Aorta (tissue), 5 donors: ENCODE data around the gene ASNSD1. TPM values are rescaled to one million over a fixed set of nuclear protein-coding genes. Genes with fewer than 3 reads are reported as not detected.
A peak's percentile ranks its signal among the peaks of the same experiment; 100 is the strongest.
"Not testable (repeated sequence)": the region's sequence is repeated elsewhere in the genome, so short reads cannot be mapped to it uniquely, and the experiment has no call there.

Experiments used
- ATAC-seq: fragments of 200-7000 bp; cut with Tn5 transposase; one replicate; pipeline ENCODE4 v1.9.1; 2022; ENCODE audit warnings: moderate library complexity; ENCODE audit not compliant: low FRiP score
- DNase-seq, 2 donors: peaks; one replicate each; pipeline ENCODE4 v3.0.0-alpha.2; 2020
- H3K27ac ChIP-seq, 2 donors: one replicate each; pipeline ENCODE4 v1.5.1; 2013; ENCODE audit warnings: low read length in 2 of 2, mild to moderate bottlenecking in 2 of 2, moderate library complexity in 2 of 2, control low read depth in 1 of 2, inconsistent platforms in 1 of 2, low read depth in 1 of 2
- H3K27me3 ChIP-seq, 2 donors: one replicate each; pipeline ENCODE4 v1.6.1; 2013; ENCODE audit warnings: control low read depth in 1 of 2, low read length in 1 of 2, mild to moderate bottlenecking in 1 of 2, moderate library complexity in 1 of 2; ENCODE audit not compliant: insufficient read depth in 2 of 2, control insufficient read depth in 1 of 2
- H3K36me3 ChIP-seq, 2 donors: one replicate each; pipeline ENCODE4 v1.6.1; 2013; ENCODE audit warnings: control low read depth in 1 of 2, low read length in 1 of 2, mild to moderate bottlenecking in 1 of 2; ENCODE audit not compliant: insufficient read depth in 2 of 2, control insufficient read depth in 1 of 2
- H3K4me1 ChIP-seq, 2 donors: one replicate each; pipeline ENCODE4 v1.6.1; 2013; ENCODE audit warnings: low read length in 2 of 2, control low read depth in 1 of 2, mild to moderate bottlenecking in 1 of 2, moderate library complexity in 1 of 2; ENCODE audit not compliant: insufficient read depth in 2 of 2, control insufficient read depth in 1 of 2
- H3K4me3 ChIP-seq, 2 donors: one replicate each; pipeline ENCODE4 v1.5.1; 2013; ENCODE audit warnings: low read length in 2 of 2, control low read depth in 1 of 2, mild to moderate bottlenecking in 1 of 2
- H3K9me3 ChIP-seq: one replicate; pipeline ENCODE4 v1.6.1; 2013; ENCODE audit warnings: mild to moderate bottlenecking, low read length; ENCODE audit not compliant: control insufficient read depth
- WGBS, 2 donors: extraction: QIAGEN DNeasy Blood & Tissue Kit; methylation state at CpG; one replicate each; pipeline ENCODE4 v1.1.7; 2013; 5-methylcytosine and 5-hydroxymethylcytosine counted together
- intact Hi-C, 2 donors: fragments of 100-400 bp; cut with DNase I; formaldehyde crosslinking; loops; one replicate each; pipeline versions ENCODE4 v1.14.2 to v1.15.0; 2022
- polyA plus RNA-seq, 2 donors: library from polyadenylated mRNA; stranded (reverse); fragments of 200-250 nt; gene quantifications; one replicate each; pipeline ENCODE4 v1.2.3, GENCODE V29; 2013
- total RNA-seq, 2 donors: library from RNA; stranded (reverse); fragmentation: NEBNext Ultra II Directional; extraction: Animal tissue kit (Norgen Biotek cat#: 25700); gene quantifications; one replicate each; pipeline ENCODE4 v1.2.1, GENCODE V29; 2021
- donor health status: healthy with polysubstance abuse.
- donor health status: Bipolar disorder and iron deficiency.
- donor health status: DM: no; HTN: no; CAD: no.
- donor health status: DM: no; HTN: no; CAD: no.
- donor health status: DM: yes; HTN: yes; CAD: no.

Gene ASNSD1
- total and polyA plus RNA-seq, 4 donors, result 26.7 to 37.7 (median 32.2) TPM

DNA sequence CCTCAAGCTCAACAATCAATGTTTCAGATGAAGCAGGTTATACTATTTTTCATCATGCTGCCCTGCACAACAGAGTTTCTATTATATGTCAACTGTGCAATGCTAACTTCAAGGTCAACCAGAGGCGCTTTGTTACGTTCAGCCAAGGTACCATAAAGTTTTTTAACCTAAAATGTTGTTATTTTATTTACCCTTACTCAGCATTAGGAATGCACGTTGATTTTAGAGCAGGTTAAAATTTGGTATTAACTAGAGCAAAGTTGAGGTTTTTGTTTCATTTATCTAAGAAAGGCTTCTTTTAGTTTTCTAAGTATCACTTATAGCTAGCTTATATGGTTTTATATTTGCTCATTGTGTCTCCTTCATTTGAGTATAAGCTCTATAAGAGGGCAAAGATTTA lies 35.0 kb downstream of the ASNSD1 start:
- peaks cover 0 to 1% of the 10 kb centered on the region in 2 donors for H3K36me3 ChIP-seq
- WGBS, 2 donors, result 86 to 89% methylated on average over 3 of the region's 3 CpGs
- H3K9me3 ChIP-seq, result no peaks in the 10 kb centered on the region
- ATAC-seq (no peak), DNase-seq (no peak)
- H3K27me3 ChIP-seq, result no peaks in the 10 kb centered on the region
- H3K4me1 ChIP-seq, result no peaks in the 10 kb centered on the region
- no peak overlapping the region for H3K4me3 ChIP-seq
- intact Hi-C loops, result loop anchor here in 1 of 2 donors (5.0 kb wide), 1 partner anchor 229 kb away; no protein-coding TSS in a partner anchor
- no peak overlapping the region for H3K27ac ChIP-seq

DNA sequence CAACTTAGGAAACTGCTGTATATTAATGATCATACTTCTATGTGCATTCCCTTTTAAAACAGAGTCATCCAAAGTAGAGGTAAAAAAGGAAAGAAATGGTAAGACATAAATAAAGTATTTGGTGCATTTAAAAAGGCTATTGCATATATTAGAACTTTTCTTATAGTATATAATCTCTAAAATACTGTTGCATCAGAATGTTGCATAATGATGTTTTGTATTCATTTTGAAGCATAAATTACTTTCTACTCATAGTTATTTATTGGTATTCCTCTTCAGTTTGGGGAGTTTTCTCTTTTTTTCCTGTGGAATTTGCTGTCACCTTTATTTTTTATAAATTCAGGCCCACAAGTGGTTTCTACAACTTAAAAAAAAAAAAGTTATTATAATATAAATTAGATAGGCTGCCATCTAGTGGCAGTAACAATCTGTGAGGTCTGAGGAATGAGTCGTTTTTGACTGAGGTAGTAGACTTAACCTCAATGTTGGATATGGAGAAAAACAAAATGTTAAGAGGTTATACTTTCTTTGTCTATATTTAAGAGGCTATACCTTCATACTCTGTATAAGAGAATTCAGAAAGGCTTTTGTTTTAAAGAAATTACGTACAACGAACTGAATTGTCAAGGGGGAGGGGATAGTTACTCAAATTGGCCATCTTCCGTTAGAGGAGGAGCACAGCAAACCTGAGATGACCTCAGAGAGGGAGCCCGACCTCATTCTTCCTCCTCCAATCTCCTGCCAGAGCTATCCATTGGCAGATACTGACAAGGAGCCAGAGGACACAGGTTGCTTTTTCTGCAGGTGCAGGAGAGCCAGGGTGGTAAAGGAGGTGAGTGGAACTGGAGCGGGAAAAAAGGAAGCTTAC lies 37.0 kb downstream of the ASNSD1 start:
- H3K4me3 ChIP-seq, result no peak overlapping the region
- peak; percentile 68 for ATAC-seq

DNA sequence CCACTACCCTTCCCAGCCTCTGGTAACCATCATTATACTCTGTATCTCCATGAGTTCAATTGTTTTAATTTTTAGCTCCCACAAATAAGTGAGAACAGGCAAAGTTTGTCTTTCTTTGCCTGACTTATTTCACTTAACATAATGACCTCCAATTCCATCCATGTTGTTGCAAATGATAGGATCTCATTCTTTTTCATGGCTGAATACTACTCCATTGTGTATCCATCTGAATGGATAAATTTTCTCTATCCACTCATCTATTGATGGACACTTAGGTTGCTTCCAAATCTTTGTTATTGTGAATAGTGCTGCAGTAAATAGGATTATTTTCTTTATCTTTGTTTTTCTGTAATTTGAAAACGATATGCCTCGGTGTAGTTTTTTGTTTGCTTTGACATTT lies 39.4 kb downstream of the ASNSD1 start:
- ATAC-seq, result no peak
- WGBS, 2 donors, result 48 to 49% methylated on average over 2 of the region's 2 CpGs
- no peak for DNase-seq
- Histone ChIP-seq H3K36me3 (peaks cover 0 to 2% of the 10 kb centered on the region in 2 donors), H3K9me3 (no peaks in the 10 kb centered on the region), H3K27ac (no peak overlapping the region), H3K27me3 (no peaks in the 10 kb centered on the region), H3K4me3 (no peak overlapping the region), H3K4me1 (no peaks in the 10 kb centered on the region)
- intact Hi-C loops, result no loop called here

More for the DNA sequence above, 37.0 kb downstream of the ASNSD1 start:
- no peak for DNase-seq
- no peaks in the 10 kb centered on the region for H3K9me3 ChIP-seq
- H3K36me3 ChIP-seq, result no peaks in the 10 kb centered on the region
- intact Hi-C loops, result loop anchor here (2.0 to 5.0 kb wide), 2 partner anchors 37 to 231 kb away; partner anchors contain the start of gene ASNSD1 (in 2 of the 2)
- H3K4me1 ChIP-seq, result no peaks in the 10 kb centered on the region
- no peaks in the 10 kb centered on the region for H3K27me3 ChIP-seq
- no peak overlapping the region for H3K27ac ChIP-seq
- 22 to 25% methylated on average over 6 of the region's 6 CpGs for WGBS, 2 donors

DNA sequence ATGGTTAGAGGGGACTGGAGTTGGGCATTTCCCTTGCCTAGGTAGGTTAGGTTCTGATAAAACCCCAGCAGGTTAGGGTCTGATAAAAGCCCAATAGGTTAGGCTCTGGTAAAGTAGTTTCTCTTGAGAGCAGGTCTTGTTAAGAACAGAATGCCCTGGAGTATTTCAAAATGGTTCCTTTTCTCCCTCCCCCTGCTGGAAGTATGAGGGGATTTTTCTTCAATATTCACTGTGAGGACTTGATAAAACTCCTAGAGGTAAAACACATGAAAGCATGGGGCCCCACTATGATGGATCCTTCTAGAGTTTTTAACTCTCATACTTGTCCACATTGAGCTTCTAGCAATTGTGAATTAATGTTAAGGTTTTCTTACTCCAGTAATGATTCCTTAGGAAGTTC lies 40.8 kb downstream of the ASNSD1 start:
- ATAC-seq, result no peak
- intact Hi-C loops, result no loop called here
- Histone ChIP-seq H3K9me3 (no peaks in the 10 kb centered on the region), H3K27me3 (no peaks in the 10 kb centered on the region), H3K4me3 (no peak overlapping the region), H3K36me3 (peaks cover 0 to 3% of the 10 kb centered on the region in 2 donors), H3K27ac (no peak overlapping the region), H3K4me1 (no peaks in the 10 kb centered on the region)
- no peak for DNase-seq

- Histone ChIP-seq H3K27ac (no peak overlapping the region), H3K4me1 (no peaks in the 10 kb centered on the region), H3K4me3 (no peak overlapping the region), H3K9me3 (no peaks in the 10 kb centered on the region), H3K27me3 (no peaks in the 10 kb centered on the region), H3K36me3 (peaks cover 4 to 6% of the 10 kb centered on the region in 2 donors)
- ATAC-seq, result no peak
- intact Hi-C loops, result no loop called here
- DNase-seq, result no peak
- 92 to 94% methylated on average over 5 of the region's 5 CpGs for WGBS, 2 donors
Measured at GRCh38 chr2:189709501-189710221, 48.4 kb downstream of the ASNSD1 start.

- H3K27ac ChIP-seq, H3K4me1 ChIP-seq, intact Hi-C loops, H3K9me3 ChIP-seq, H3K36me3 ChIP-seq, H3K4me3 ChIP-seq, ATAC-seq, H3K27me3 ChIP-seq, DNase-seq: not testable (repeated sequence)
- WGBS, 2 donors, result 90 to 91% methylated on average over 1 of the region's 1 CpG
Measured at GRCh38 chr2:189717593-189717992, 56.3 kb downstream of the ASNSD1 start.

DNA sequence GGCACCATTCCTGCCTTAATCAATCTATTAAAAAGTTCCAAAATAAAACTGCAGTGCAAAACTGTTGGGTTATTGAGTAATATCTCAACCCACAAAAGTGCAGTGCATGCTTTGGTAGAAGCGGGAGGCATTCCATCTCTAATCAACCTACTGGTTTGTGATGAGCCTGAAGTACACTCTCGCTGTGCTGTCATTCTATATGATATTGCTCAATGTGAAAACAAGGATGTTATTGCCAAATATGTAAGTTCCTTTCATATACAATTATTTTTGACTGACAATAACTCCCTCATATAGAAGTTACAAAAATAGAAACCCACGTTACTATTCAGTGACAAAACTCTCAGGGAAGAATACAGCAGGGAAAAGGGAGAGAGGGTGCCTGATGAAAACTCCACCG lies 58.3 kb downstream of the ASNSD1 start:
- WGBS, 2 donors, result 92 to 94% methylated on average over 4 of the region's 4 CpGs
- no peaks in the 10 kb centered on the region for H3K36me3 ChIP-seq
- intact Hi-C loops, result no loop called here
- H3K27me3 ChIP-seq, result no peaks in the 10 kb centered on the region
- H3K27ac ChIP-seq, result no peak overlapping the region
- no peak for DNase-seq
- ATAC-seq, result no peak
- H3K9me3 ChIP-seq, result no peaks in the 10 kb centered on the region
- no peak overlapping the region for H3K4me3 ChIP-seq
- no peaks in the 10 kb centered on the region for H3K4me1 ChIP-seq
